Measurements from ENCODE around the gene GTPBP6. TPM values are rescaled to one million over a fixed set of nuclear protein-coding genes. Genes with fewer than 3 reads are reported as not detected.
"Not testable (repeated sequence)": the region's sequence is repeated elsewhere in the genome, so short reads cannot be mapped to it uniquely, and the experiment has no call there.

GTPBP6 gene
- polyA plus RNA-seq, 1 donor = 62.7 TPM

DNA sequence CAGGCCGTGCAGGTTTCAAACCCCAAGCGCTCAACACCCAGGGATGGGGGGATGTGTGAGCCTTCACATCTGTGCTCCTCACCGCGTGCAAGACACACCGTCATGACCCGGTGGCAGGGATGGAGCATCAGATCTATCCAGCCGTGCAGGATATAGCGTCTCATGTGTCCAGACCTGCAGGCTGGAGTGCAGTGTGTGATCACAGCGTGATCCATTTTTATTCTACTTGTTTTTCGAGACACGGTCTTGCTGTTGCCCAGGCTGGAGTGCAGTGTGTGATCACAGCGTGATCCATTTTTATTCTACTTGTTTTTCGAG is 32.7 kb upstream of the GTPBP6 start:
- not testable (repeated sequence) for DNase-seq

GRCh38 chrX:350534-351323 is 32.1 kb upstream of the GTPBP6 start:
- no peak for DNase-seq

DNA sequence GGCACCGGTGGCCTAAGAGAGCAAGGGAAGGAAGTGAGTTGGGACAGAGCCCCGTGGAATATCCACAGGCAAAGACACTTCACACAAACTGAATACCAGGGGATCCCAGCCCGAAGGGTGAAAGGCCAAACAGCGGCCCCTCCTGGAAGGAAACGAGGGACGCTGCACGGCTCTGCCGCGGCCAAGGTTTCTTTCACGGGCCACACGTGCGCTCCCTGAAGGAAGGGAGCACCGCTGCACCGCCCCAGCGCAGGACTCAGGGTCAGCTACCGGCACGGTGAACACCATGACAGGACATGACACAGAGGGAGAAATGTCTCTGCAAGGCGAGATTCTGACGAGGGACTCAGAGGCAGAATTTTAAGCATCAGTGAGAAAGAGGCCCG is 31.5 kb upstream of the GTPBP6 start:
- no peak for DNase-seq

DNA sequence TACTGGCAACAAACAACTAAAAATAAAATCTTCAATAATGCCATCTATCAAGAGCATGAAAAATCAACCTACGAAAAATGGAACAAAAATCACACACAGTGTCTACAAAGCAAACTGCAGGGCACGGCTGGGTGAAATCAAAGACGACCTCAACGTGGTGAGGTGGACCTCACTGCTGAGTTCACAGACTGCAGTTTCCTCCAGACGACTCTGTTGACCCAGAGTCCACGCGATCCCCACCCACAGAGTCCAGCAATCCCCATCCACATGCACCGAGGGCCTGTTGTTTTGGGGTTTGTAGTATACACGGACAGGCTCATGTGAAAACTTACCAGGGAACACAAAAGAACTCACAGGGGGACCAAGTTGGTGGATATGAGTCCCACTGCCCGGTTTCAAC is 31.1 kb upstream of the GTPBP6 start:
- DNase-seq = no peak

GRCh38 chrX:349196-349595 is 30.6 kb upstream of the GTPBP6 start:
- DNase-seq = no peak

GRCh38 chrX:348461-349117 is 30.0 kb upstream of the GTPBP6 start:
- DNase-seq = no peak

GRCh38 chrX:347351-348117 is 28.9 kb upstream of the GTPBP6 start:
- DNase-seq = no peak

DNA sequence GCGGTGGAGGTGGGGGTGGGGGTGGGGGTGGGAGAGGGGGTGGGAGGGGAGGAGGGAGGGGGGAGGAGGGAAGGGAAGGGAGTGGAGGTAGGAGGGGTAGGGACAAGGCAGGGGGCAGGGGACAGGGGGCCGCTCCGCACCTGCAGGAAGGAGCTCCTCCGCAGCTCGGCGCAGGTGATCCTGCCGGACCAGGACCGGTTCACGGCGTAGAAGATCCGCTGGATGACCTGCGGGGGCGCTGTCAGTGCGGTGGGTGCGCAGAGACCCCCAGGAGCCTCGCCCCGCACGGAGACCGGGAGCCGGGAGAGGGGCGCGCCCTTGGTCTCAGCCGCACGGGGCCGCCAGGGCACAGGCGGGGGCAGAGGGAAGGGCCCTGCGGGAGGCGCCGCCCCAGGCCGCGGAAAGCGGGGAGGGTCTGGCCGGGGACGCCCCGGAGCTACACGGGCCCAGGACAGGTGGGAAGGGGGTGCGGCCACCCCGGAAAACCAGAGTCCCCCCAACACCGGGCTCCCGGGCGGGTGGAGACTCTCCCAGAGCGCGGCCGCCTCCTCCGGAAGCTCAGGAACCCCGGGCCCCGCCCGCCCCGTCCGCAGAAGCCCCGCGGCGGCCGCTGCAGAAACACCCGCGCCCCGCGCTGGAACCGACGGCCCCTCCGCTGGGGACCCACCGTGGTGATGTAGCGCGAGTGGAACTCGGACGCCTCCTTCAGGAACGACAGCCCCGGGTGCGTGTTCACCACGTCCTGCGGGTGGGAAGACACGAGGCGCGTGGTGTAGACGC is 27.6 kb upstream of the GTPBP6 start:
- DNase-seq = no peak

- DNase-seq = no peak
Measured at GRCh38 chrX:345020-345925, 26.7 kb upstream of the GTPBP6 start.

GRCh38 chrX:344371-344901 is 25.8 kb upstream of the GTPBP6 start:
- no peak for DNase-seq

GRCh38 chrX:341541-342101 is 23.0 kb upstream of the GTPBP6 start:
- DNase-seq = no peak

DNA sequence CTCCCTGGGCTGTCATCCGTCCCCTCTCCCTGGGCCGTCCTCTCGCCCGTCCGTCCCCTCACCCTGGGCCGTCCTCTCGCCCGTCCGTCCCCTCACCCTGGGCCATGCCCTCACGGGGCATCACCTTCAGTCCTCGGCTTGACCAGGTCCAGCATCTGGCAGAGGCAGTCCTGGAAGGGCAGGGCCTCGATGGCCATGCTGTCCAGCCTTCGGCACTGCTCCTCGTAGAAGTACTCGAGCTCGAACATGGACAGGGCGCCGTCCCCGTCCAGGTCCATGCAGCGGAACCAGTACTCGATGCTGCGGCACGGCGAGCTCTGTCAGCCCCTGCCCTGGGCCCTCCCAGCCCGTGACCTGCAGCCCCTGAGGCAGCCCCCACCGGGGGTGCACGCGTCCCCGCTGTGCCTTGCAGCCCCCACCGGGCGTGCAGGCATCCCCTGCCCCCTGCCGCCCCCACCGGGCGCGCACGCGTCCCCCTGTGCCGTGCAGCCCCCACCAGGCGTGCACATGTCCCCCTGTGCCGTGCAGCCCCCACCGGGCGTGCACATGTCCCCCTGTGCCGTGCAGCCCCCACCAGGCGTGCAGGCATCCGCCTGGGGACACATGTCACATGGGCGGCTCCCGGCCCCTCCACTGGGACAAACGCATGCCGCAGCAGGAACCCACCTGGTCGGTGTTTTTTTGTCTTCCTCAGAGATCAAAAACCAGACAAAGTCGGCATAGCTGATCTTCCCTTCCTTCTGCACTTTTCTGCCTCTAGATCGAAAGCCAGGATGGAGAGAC is 22.2 kb upstream of the GTPBP6 start:
- no peak for DNase-seq

GRCh38 chrX:340121-340520 is 21.5 kb upstream of the GTPBP6 start:
- no peak for DNase-seq

DNA sequence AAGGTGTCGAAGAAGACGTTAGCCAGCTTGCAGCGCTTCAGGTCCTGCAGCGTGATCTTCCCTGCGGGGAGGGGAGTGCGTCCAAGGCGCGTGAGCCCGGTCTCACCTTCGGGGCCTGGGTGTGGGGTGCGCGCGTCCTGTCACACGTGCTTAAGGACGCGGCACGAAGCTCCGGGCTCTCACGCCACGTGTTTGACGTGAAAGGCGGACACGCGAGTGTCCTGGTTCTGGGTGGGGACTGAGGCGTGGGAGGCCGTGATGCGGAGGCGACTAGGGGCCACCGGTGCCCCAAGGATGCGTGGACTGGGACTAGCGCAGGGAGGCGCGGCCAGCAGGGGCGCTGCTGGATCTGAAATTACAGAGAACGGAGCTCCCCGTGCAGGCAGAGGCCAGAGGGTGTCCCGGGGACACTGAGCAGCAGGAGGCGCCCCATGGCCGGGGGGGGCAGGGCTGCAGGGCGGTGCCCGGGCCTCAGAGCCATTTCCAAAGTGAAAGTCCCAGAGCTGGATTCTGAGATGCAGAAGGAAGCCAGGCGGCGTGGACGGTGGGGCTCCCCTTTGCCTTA is 20.3 kb upstream of the GTPBP6 start:
- no peak for DNase-seq

DNA sequence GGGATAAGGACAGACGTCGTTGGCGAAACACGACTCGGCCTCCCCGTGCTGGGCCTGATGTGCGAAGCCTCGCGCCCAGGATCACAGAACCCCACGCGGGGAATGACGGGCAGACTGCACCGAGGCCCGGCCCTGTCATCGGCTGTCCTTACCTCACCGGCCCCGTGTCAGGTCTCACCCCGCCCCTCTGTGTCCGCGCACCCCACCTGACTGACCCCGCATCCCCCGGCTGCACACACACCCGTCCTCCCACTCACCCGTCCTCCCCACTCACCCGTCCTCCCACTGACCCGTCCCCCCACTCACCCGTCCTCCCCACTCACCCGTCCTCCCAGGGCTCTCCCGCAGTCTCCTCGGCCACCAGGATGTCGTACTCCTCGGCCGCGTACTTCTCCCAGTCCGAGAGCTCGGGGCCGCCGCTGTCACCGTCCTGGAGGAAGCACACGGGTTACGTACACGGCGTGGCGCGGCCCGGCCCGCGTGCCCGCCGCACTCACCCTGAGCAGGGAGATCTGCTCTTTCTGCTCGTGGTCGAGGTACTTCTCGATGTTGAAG is 19.8 kb upstream of the GTPBP6 start:
- DNase-seq = no peak

DNA sequence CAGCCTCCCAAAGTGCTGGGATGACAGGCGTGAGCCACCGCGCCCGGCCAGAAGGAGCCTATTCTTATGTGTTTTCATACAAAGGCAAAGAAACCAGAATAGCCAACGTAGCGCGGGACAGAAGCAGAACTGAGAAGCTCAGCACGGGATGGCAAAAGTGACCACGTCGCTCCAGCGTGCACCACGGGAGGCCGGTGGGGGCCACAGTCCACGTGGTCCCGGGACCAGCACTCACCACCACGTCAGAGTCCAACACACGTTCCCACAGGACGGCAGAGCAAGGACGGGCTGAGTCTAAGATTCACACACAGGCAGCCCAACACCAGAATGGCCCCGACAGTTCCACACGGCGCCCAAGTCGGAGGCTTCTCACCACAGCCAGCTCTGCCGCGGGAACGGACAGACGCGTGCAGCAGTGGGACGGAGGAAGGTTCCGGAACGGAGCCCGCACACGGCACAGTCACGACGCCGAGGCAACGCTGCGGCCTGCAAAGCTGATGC is 18.8 kb upstream of the GTPBP6 start:
- no peak for DNase-seq

DNA sequence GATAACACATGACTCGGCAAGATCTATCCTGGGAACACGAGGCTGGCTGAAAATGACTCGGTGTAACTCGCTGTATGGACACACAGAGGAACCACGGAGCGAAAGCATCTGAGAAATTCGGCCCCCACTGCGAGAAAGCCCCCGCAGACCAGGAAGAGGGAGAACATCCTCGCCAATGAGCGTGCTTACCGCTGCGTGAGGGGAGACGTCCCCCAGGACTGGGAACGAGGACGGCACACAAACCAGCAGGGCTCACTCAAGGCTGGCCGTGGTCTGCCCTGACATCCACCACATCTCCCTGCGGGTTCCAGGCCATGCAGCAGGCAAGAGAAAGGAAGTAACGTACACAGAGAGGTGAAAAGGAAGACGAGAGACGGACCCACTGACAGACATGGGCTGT is 17.6 kb upstream of the GTPBP6 start:
- no peak for DNase-seq

DNA sequence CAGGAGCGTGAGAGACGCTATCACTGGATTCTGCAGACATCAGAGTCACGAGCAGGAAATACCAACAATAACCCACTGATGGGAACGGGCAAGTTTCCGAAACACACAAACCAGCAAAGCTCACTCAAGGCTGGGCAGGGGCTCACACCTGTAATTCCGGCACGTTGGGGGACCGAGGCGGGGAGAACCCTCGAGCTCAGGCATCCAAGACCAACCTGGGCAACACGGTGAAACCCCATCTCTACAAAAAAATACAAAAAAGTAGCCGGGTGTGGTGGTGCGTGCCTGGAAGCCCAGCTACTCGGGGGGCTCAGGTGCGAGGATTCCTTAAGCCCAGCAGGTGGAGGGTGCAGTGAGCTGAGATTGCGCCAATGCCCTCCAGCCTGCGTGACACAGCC is 17.2 kb upstream of the GTPBP6 start:
- no peak for DNase-seq

- DNase-seq = no peak
Measured at GRCh38 chrX:334971-335757, 16.6 kb upstream of the GTPBP6 start.

All from hindlimb muscle (tissue), 1 donor.